VCaP (cell line): ENCODE measurements around the gene ATG4A.

Source experiments
- H3K27ac ChIP-seq: fragments of 450-650 bp; 2 replicates; pipeline ENCODE4 v1.5.1; 2017
- TF ChIP-seq, protein P1 (sequence below): fragments of 450-650 bp; conservative IDR thresholded peaks from 2 replicates; pipeline ENCODE4 v1.5.1; 2017; ENCODE audit warnings: mild to moderate bottlenecking, moderate library complexity

The ATG4A gene

GRCh38 chrX:108122748-108123147, 31.2 kb downstream of the ATG4A start:
- no peak overlapping the region for H3K27ac ChIP-seq
- TF ChIP-seq, protein P1, sequence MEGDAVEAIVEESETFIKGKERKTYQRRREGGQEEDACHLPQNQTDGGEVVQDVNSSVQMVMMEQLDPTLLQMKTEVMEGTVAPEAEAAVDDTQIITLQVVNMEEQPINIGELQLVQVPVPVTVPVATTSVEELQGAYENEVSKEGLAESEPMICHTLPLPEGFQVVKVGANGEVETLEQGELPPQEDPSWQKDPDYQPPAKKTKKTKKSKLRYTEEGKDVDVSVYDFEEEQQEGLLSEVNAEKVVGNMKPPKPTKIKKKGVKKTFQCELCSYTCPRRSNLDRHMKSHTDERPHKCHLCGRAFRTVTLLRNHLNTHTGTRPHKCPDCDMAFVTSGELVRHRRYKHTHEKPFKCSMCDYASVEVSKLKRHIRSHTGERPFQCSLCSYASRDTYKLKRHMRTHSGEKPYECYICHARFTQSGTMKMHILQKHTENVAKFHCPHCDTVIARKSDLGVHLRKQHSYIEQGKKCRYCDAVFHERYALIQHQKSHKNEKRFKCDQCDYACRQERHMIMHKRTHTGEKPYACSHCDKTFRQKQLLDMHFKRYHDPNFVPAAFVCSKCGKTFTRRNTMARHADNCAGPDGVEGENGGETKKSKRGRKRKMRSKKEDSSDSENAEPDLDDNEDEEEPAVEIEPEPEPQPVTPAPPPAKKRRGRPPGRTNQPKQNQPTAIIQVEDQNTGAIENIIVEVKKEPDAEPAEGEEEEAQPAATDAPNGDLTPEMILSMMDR = no peak

- TF ChIP-seq, protein P1 = no peak
- H3K27ac ChIP-seq = no peak overlapping the region
Observed at GRCh38 chrX:108123591-108124366, 32.2 kb downstream of the ATG4A start.

GRCh38 chrX:108126661-108127060, 35.1 kb downstream of the ATG4A start:
- TF ChIP-seq, protein P1 = no peak
- H3K27ac ChIP-seq = no peak overlapping the region

- no peak overlapping the region for H3K27ac ChIP-seq
- TF ChIP-seq, protein P1 = no peak
Observed at GRCh38 chrX:108127152-108127551, 35.6 kb downstream of the ATG4A start.

GRCh38 chrX:108130889-108131288, 39.3 kb downstream of the ATG4A start:
- TF ChIP-seq, protein P1 = no peak
- no peak overlapping the region for H3K27ac ChIP-seq

- TF ChIP-seq, protein P1 = no peak
- no peak overlapping the region for H3K27ac ChIP-seq
Observed at GRCh38 chrX:108131471-108131870, 39.9 kb downstream of the ATG4A start.

- TF ChIP-seq, protein P1 = no peak
Observed at GRCh38 chrX:108132034-108132433, 40.5 kb downstream of the ATG4A start.

More at GRCh38 chrX:108132034-108132433, 40.5 kb downstream of the ATG4A start:
- no peak overlapping the region for H3K27ac ChIP-seq
